ENCODE measurements around the gene ATXN2. TPM values are rescaled to one million over a fixed set of nuclear protein-coding genes. Genes with fewer than 3 reads are reported as not detected.
"Not testable (repeated sequence)": the region's sequence is repeated elsewhere in the genome, so short reads cannot be mapped to it uniquely, and the experiment has no call there.

The ATXN2 gene
- total RNA-seq, 4 donors from 2014 or later = 20.3 to 42.9 (median 25.9) TPM

- TF ChIP-seq POLR2A (IDR thresholded peaks at IDR 0.05) (no peak), CTCF (IDR thresholded peaks at IDR 0.05) (no peak)
- intact Hi-C loops (cut with DNase I; ENCODE audit: low total_unique reads) = no loop called here
- no peak for DNase-seq (ENCODE audit: low spot score in 2 of 2)
- no peak overlapping the region for H3K4me3 ChIP-seq (ENCODE audit: low read depth, poor library complexity, severe bottlenecking)
- WGBS, 2 donors = 95 to 98% methylated on average over 2 of the region's 2 CpGs
Measured at GRCh38 chr12:111602348-111602747, 3.2 kb upstream of the ATXN2 start.

GRCh38 chr12:111600986-111601385 is 1.9 kb upstream of the ATXN2 start:
- DNase-seq (ENCODE audit: low spot score in 2 of 2); H3K4me3 ChIP-seq (ENCODE audit: low read depth, poor library complexity, severe bottlenecking); intact Hi-C loops (cut with DNase I; ENCODE audit: low total_unique reads): not testable (repeated sequence)
- 93 to 96% methylated on average over 12 of the region's 12 CpGs for WGBS, 2 donors

GRCh38 chr12:111600205-111600642 is 1.1 kb upstream of the ATXN2 start:
- TF ChIP-seq POLR2A (IDR thresholded peaks at IDR 0.05) = no peak
- TF ChIP-seq CTCF (IDR thresholded peaks at IDR 0.05) = no peak
- 12 to 14% methylated on average over 5 of the region's 5 CpGs for WGBS, 2 donors
- no peak for DNase-seq (ENCODE audit: low spot score in 2 of 2)
- H3K4me3 ChIP-seq (ENCODE audit: low read depth, poor library complexity, severe bottlenecking) = no peak overlapping the region
- intact Hi-C loops (cut with DNase I; ENCODE audit: low total_unique reads) = no loop called here

- peak overlapping the region; percentile 81 for H3K4me3 ChIP-seq (ENCODE audit: low read depth, poor library complexity, severe bottlenecking)
- 0 to 1% methylated on average over 16 to 51 of the region's 56 CpGs for WGBS, 2 donors
- intact Hi-C loops (cut with DNase I; ENCODE audit: low total_unique reads) = no loop called here
- TF ChIP-seq CTCF (IDR thresholded peaks at IDR 0.05) (no peak), POLR2A (IDR thresholded peaks at IDR 0.05) (peak in 1 of 2 donors; percentile 65)
- DNase-seq (ENCODE audit: low spot score in 2 of 2) = peak; percentile 84 to 98
Measured at GRCh38 chr12:111599453-111600204, 514 bp upstream of the ATXN2 start.

GRCh38 chr12:111597831-111598636 is 1.1 kb downstream of the ATXN2 start:
- TF ChIP-seq POLR2A (IDR thresholded peaks at IDR 0.05) = no peak
- TF ChIP-seq CTCF (IDR thresholded peaks at IDR 0.05) = no peak
- peak; percentile 30 to 90 for DNase-seq (ENCODE audit: low spot score in 2 of 2)
- WGBS, 2 donors = 1% methylated on average over 15 to 43 of the region's 67 CpGs
- intact Hi-C loops (cut with DNase I; ENCODE audit: low total_unique reads) = no loop called here
- peak overlapping the region; percentile 81 for H3K4me3 ChIP-seq (ENCODE audit: low read depth, poor library complexity, severe bottlenecking)
